Right lobe of liver (tissue), 6 donors: ENCODE measurements around the gene CASD1. TPM values are rescaled to one million over a fixed set of nuclear protein-coding genes. Genes with fewer than 3 reads are reported as not detected.

Source experiments
- ATAC-seq, 4 donors: fragments of 200-7000 bp; cut with Tn5 transposase; one replicate each; pipeline ENCODE4 v1.9.1; 2020; ENCODE audit warnings: mild to moderate bottlenecking in 4 of 4, moderate library complexity in 4 of 4
- DNase-seq, 3 donors: peaks; one replicate each; pipeline ENCODE4 v3.0.0-alpha.2; 2020
- H3K27ac ChIP-seq, 3 donors: fragments of 200-600 bp; one replicate each; pipeline ENCODE4 v1.8.0; 2022
- H3K27me3 ChIP-seq, 2 donors: fragments of 200-600 bp; one replicate each; pipeline ENCODE4 v1.8.0; 2022
- H3K36me3 ChIP-seq, 4 donors: fragments of 200-600 bp; sonication (generic) in 1 of 4; one replicate each; pipeline versions ENCODE4 v1.5.1 to v1.8.0; 2017 to 2022; ENCODE audit warnings: control low read depth in 1 of 4
- H3K4me1 ChIP-seq, 4 donors: fragments of 200-600 bp; sonication (generic) in 1 of 4; one replicate each; pipeline versions ENCODE4 v1.5.1 to v1.8.0; 2017 to 2022; ENCODE audit warnings: control low read depth in 1 of 4
- H3K4me3 ChIP-seq, 3 donors: fragments of 200-600 bp; one replicate each; pipeline ENCODE4 v1.8.0; 2022
- H3K9me3 ChIP-seq, 4 donors: fragments of 200-600 bp; sonication (generic) in 1 of 4; one replicate each; pipeline versions ENCODE4 v1.5.1 to v1.8.0; 2017 to 2022; ENCODE audit warnings: control low read depth in 1 of 4
- POLR2A ChIP-seq: fragments of 450-650 bp; IDR thresholded peaks from one replicate; pipeline ENCODE4 v1.6.1; 2017; ENCODE audit warnings: antibody characterized with exemption, mild to moderate bottlenecking
- WGBS: methylation state at CpG from one replicate; pipeline ENCODE4 v1.1.6; 2018; ENCODE audit warnings: low coverage, low lambda C conversion rate; ENCODE audit not compliant: insufficient coverage; ENCODE audit errors: missing lambda C conversion rate; 5-methylcytosine and 5-hydroxymethylcytosine counted together
- intact Hi-C, 2 donors: fragments of 100-400 bp; cut with DNase I; formaldehyde crosslinking; loops; one replicate each; pipeline versions ENCODE4 v1.11.2 to v1.14.1; 2022
- total RNA-seq, 6 experiments: library from RNA; depleted of rRNA in 2 of 6; stranded (reverse); fragments of >200 nt in 2 of 6; fragmentation: NEBNext Ultra II Directional in 3 of 6; extraction: Animal tissue kit (Norgen Biotek cat#: 25700) in 3 of 6; gene quantifications; one replicate each; pipeline versions ENCODE4 v1.1.0 to v1.2.4, GENCODE V29; 2016 to 2023
- TF ChIP-seq, protein P1 (sequence below), 4 donors: fragments of 200-600 bp in 3 of 4; fragments of 450-650 bp in 1 of 4; IDR thresholded peaks; one replicate each; pipeline versions ENCODE4 v1.5.1 to v1.8.0; 2016 to 2022; ENCODE audit warnings: antibody characterized with exemption in 4 of 4, mild to moderate bottlenecking in 2 of 4
- donor health status: DM: no; HTN: yes; CAD: no.
- donor health status: DM: no; HTN: no; CAD: no.
- donor health status: DM: no; HTN: no; CAD: no.
- donor health status: DM: no; HTN: yes; CAD: no.
- donor health status: DM: no; HTN: yes; CAD: no.

CASD1 gene
- total RNA-seq, 6 experiments from 2014 or later: 4.5 to 10.4 (median 7.2) TPM

DNA sequence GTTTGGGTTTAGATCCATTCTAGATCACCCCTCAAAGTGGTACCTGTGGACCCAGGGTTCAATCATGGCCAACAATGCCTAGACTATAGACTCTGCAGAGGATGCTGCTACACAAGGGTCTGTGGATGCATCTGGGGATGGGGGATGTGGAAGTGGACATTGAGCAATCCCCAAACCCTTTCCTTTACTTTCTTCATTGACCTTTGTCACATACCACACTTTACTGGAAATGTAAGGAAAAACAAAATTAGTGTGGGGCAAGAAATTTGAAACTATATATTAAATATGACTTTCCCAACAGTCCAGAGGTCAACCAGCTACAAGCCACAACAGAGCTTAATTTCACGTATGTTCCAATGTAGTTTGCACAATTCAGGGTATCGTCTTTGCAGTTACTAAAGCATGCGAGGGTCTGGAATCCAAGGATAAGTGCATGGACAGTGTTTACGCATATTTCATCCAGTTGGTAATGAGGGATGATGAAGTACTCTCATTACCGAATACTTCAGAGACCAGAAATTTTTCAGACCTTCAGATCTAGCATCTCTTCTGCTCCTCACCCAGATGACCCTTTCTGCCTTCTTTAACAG, 33.3 kb upstream of the CASD1 start:
- Histone ChIP-seq H3K4me3 (no peak overlapping the region), H3K36me3 (no peaks in the 10 kb centered on the region), H3K27ac (no peak overlapping the region), H3K9me3 (peaks cover 0 to 3% (median 0%) of the 10 kb centered on the region in 4 donors), H3K27me3 (no peaks in the 10 kb centered on the region), H3K4me1 (no peaks in the 10 kb centered on the region)
- intact Hi-C loops: no loop called here
- ATAC-seq: no peak
- TF ChIP-seq POLR2A: no peak
- TF ChIP-seq, protein P1, sequence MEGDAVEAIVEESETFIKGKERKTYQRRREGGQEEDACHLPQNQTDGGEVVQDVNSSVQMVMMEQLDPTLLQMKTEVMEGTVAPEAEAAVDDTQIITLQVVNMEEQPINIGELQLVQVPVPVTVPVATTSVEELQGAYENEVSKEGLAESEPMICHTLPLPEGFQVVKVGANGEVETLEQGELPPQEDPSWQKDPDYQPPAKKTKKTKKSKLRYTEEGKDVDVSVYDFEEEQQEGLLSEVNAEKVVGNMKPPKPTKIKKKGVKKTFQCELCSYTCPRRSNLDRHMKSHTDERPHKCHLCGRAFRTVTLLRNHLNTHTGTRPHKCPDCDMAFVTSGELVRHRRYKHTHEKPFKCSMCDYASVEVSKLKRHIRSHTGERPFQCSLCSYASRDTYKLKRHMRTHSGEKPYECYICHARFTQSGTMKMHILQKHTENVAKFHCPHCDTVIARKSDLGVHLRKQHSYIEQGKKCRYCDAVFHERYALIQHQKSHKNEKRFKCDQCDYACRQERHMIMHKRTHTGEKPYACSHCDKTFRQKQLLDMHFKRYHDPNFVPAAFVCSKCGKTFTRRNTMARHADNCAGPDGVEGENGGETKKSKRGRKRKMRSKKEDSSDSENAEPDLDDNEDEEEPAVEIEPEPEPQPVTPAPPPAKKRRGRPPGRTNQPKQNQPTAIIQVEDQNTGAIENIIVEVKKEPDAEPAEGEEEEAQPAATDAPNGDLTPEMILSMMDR (IDR thresholded peaks at IDR 0.05): no peak
- WGBS: 75% methylated on average over 5 of the region's 5 CpGs
- no peak for DNase-seq

DNA sequence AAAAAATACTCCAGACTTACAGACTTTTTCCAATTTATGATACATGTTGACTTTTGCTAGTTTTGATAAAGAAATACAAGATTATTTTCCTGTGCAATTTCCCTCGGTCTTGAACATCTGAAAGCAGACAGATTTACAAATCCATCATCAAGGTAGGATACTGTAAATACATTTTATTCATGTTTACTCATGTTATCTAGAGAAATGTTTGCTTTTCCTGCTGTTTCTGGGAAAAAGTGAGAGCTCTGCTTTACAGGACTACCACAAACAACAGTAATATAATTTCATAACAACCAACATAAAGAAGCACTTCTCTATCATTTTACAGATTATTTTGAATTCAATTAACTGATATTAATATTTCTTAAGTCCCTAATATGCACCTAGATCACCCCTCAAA, 31.7 kb upstream of the CASD1 start:
- no peak overlapping the region for H3K27ac ChIP-seq
- no peaks in the 10 kb centered on the region for H3K9me3 ChIP-seq
- TF ChIP-seq POLR2A: no peak
- TF ChIP-seq, protein P1 (IDR thresholded peaks at IDR 0.05): no peak
- no peaks in the 10 kb centered on the region for H3K4me1 ChIP-seq
- 38% methylated on average over 1 of the region's 1 CpG for WGBS
- H3K27me3 ChIP-seq: no peaks in the 10 kb centered on the region
- intact Hi-C loops: no loop called here
- H3K36me3 ChIP-seq: no peaks in the 10 kb centered on the region
- no peak for DNase-seq
- no peak for ATAC-seq
- H3K4me3 ChIP-seq: no peak overlapping the region

DNA sequence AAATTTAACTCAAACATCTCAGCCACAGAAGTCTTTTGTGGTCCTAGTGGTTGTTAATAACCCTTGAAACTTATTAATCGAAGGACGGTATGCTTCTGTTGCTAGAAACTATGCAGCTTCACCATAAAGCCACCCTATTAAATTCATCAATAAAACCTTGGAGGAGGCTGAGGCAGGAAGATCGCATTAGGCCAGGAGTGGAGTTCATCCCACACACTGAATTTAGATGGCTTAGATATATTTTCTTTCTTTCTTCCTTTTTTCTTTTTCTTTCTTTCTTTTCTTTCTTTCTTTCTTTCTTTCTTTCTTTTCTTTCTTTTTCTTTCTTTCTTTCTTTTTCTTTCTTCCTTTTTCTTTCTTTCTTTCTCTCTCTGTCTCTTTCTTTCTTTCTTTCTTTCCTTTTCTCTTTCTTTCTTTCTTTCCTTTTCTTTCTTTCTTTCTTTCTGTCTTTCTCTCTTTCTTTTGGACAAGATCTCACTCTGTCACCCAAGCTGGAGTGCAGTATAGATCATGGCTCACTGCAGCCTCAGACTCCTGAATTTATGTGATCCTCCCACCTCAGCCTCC, 30.9 kb upstream of the CASD1 start:
- Histone ChIP-seq H3K4me3 (no peak overlapping the region), H3K36me3 (no peaks in the 10 kb centered on the region), H3K9me3 (no peaks in the 10 kb centered on the region), H3K27me3 (no peaks in the 10 kb centered on the region), H3K4me1 (no peaks in the 10 kb centered on the region), H3K27ac (no peak overlapping the region)
- ATAC-seq: no peak
- DNase-seq: no peak
- TF ChIP-seq, protein P1 (IDR thresholded peaks at IDR 0.05): no peak
- no peak for TF ChIP-seq POLR2A
- WGBS: 65% methylated on average over 3 of the region's 3 CpGs
- intact Hi-C loops: no loop called here

DNA sequence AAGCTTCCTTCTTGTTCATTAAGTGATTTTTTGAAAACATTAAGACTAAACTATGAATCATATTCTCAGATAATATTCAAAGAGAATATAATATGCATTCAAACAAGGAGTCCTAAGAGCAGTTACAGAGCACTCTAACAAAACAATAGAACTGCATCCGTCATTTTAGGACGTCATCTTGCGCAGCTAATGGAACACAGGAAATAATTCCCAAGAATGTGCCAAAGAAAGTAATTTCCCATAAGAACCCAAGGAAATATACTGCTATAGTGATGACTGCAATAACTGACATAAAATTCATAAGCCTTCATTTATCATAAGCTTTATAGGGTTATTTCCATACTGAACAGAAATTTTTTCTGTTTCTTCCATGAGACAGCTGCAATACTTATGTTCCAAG, 28.3 kb upstream of the CASD1 start:
- Histone ChIP-seq H3K36me3 (no peaks in the 10 kb centered on the region), H3K4me3 (no peak overlapping the region), H3K4me1 (no peaks in the 10 kb centered on the region), H3K27me3 (no peaks in the 10 kb centered on the region), H3K9me3 (no peaks in the 10 kb centered on the region), H3K27ac (no peak overlapping the region)
- intact Hi-C loops: no loop called here
- no peak for TF ChIP-seq POLR2A
- TF ChIP-seq, protein P1 (IDR thresholded peaks at IDR 0.05): no peak
- 76% methylated on average over 3 of the region's 3 CpGs for WGBS
- DNase-seq: no peak
- ATAC-seq: no peak
